Measurements from ENCODE around the gene MTCH1. TPM values are rescaled to one million over a fixed set of nuclear protein-coding genes. Genes with fewer than 3 reads are reported as not detected.

The MTCH1 gene
- total and polyA plus RNA-seq, 2 of the 4 experiments (the other 2 are of a cell fraction): 215 to 263 TPM

DNA sequence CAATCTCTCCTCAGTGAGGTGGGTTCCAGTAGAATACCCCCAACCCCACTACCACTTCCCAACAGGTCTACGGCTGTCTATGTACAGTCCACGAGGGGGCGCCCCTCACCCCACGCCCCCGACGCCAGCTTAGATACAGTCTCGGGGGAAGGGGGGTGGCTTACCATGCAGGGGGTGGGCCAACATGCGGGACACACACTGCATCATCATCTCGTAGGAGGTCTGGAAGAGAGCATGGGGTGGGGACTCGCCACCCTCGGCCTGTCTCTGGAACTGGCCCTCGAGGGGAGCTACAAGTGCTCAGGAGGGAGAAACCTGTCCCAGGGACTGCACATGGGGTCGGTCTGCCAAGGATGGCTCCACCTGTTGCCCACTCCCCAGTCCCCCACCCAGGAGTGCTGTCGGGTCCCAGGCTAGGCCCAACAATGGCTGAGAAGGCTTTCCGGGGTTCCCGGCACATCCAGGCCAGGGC lies 8.5 kb downstream of the MTCH1 start:
- no peak overlapping the region for H3K4me3 ChIP-seq (ENCODE audit: insufficient read depth, low read depth, low read length)
- in situ Hi-C loops (cut with MboI; ENCODE audit: low sequenced_read_pairs) (no loop called here), dilution Hi-C loops (cut with HindIII; ENCODE audit: low sequenced_read_pairs, unreplicated experiment) (no loop called here), intact Hi-C loops (cut with micrococcal nuclease) (no loop called here)
- H2BK120ac ChIP-seq (ENCODE audit: low read depth, low read length): no peak overlapping the region
- H3K4me1 ChIP-seq (ENCODE audit: control insufficient read depth, insufficient read depth, low read length): peaks cover 6% of the 10 kb centered on the region; the same call in 1 of the 2 replicates
- WGBS, 2 experiments (ENCODE audit: extremely low coverage in 2 of 2, insufficient read length in 1 of 2): 100% methylated on average over 3 of the region's 16 CpGs; no CpG with 5 or more reads in 1 of the 2 experiments
- no peaks in the 10 kb centered on the region for H3K9me3 ChIP-seq (ENCODE audit: control insufficient read depth, insufficient read depth, low read length)
- H3K14ac ChIP-seq (replicated peaks; ENCODE audit: low read depth, low read length): no peak overlapping the region
- no peak overlapping the region for H3K9ac ChIP-seq (ENCODE audit: low read depth, low read length)
- no peak overlapping the region for H2BK5ac ChIP-seq (ENCODE audit: low read depth, low read length, poor library complexity, severe bottlenecking)
- H2AK5ac ChIP-seq (ENCODE audit: low read depth, low read length): no peak overlapping the region
- no peak overlapping the region for H3K23ac ChIP-seq (ENCODE audit: low read depth, low read length)
- H4K91ac ChIP-seq (ENCODE audit: insufficient read depth, low read depth, low read length): no peak overlapping the region
- H3K4ac ChIP-seq (ENCODE audit: low read depth, low read length): no peak overlapping the region
- H3K4me2 ChIP-seq (ENCODE audit: low read depth, low read length): no peak overlapping the region
- no peak overlapping the region for H2AFZ ChIP-seq (replicated peaks; ENCODE audit: low read length, poor library complexity)
- peaks cover 67% of the 10 kb centered on the region for H4K20me1 ChIP-seq (ENCODE audit: insufficient read depth, low read length)
- H3K79me1 ChIP-seq (ENCODE audit: low read depth in 1 of 2, low read length in 2 of 2): peaks cover 53 to 80% of the 10 kb centered on the region in 2 experiments
- no peak for ATAC-seq (ENCODE audit: low read depth)
- H2BK15ac ChIP-seq (ENCODE audit: low read depth, low read length): no peak overlapping the region
- no peak overlapping the region for H4K8ac ChIP-seq (ENCODE audit: low read depth in 2 of 2, low read length in 2 of 2)
- H3K9me1 ChIP-seq (ENCODE audit: insufficient read depth, low read length): peaks cover 4% of the 10 kb centered on the region; the same call in 1 of the 2 replicates
- H3K18ac ChIP-seq (ENCODE audit: low read depth, low read length): no peak overlapping the region
- ChIA-PET POLR2A (ENCODE audit: unreplicated experiment) (no interaction called here), CTCF (no interaction called here)
- peak; percentile 28; the same call in 1 of the 2 replicates for TF ChIP-seq CTCF (conservative IDR thresholded peaks at IDR 0.05; ENCODE audit: low read depth, low read length)
- no peak for TF ChIP-seq FOS (IDR thresholded peaks at IDR 0.05; ENCODE audit: low read depth, low read length)
- peak; percentile 23; the same call in 1 of the 2 replicates for TF ChIP-seq SMC3 (IDR thresholded peaks at IDR 0.05; ENCODE audit: low read depth, low read length)
- peak; percentile 23; the same call in 1 of the 2 replicates for TF ChIP-seq RAD21 (IDR thresholded peaks at IDR 0.05; ENCODE audit: low read length)
- TF ChIP-seq MAFK (IDR thresholded peaks at IDR 0.05; ENCODE audit: low read depth, low read length): no peak
- TF ChIP-seq CHD1 (IDR thresholded peaks at IDR 0.05; ENCODE audit: low read depth, low read length): no peak
- no peaks in the 10 kb centered on the region for H3K27me3 ChIP-seq (ENCODE audit: control insufficient read depth, insufficient read depth, low read length)
- no peak for DNase-seq
- peaks cover 69% of the 10 kb centered on the region for H3K36me3 ChIP-seq (ENCODE audit: control insufficient read depth, insufficient read depth, low read length)
- BruUV-seq (replicated peaks): no TSS peak
- no peak overlapping the region for H2AK9ac ChIP-seq (replicated peaks; ENCODE audit: low read depth, low read length, poor library complexity)
- H4K5ac ChIP-seq (ENCODE audit: low read depth, low read length): no peak overlapping the region
- no peak overlapping the region for H3K56ac ChIP-seq (ENCODE audit: extremely low read depth, insufficient read depth, low read length)
- H3K27ac ChIP-seq (ENCODE audit: insufficient read depth, low read length): no peak overlapping the region
- no peak overlapping the region for H2BK20ac ChIP-seq (ENCODE audit: low read depth, low read length)

Measured in IMR-90 (cell line).